ENCODE data around the gene RFX2.

The RFX2 gene

DNA sequence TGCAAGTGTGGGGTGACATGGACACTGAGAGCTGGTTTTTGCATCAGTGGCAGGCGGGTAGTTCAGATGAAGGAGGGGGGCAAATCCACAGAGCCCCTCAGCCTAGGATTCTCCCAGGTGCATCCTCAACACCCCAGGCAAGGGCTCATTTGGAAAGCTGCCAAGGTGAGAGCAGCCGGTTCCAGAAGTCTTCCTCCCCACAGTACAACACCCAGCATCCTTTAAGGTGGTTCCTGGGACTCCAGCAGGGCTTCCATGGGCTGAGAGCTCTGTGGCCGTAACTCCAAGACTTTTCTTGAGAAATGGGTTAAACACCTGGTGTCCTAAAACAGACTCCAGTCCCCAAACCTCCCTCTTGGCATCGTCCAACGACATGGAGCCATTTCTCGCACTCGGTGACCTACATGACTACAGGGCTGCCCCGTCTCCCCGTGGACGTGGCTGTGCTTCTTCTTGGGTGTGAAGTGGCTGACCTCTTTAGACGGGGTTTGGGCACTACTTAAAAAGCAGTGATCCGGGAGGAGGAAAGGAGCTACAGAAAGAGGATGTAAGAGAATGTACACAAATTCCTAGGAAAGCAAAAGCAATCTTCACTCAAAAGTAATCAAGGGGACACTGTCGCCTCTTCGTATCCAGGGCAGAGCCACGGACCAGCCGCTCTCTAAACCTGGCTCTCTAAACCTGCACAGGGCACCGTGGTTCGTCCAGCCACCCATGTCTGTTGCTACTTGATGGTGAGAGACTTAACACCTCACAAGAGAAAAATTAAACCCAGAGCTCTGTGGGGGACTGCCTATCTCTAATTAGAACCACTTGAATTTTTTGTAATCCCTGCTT, 157.9 kb downstream of the RFX2 start:
- TF ChIP-seq LEF1 (IDR thresholded peaks at IDR 0.05; ENCODE audit: borderline replicate concordance), result no peak
- TF ChIP-seq TARDBP (IDR thresholded peaks at IDR 0.05), result no peak
- TF ChIP-seq FOXM1 (IDR thresholded peaks at IDR 0.05; ENCODE audit: borderline replicate concordance), result no peak
- no peak for TF ChIP-seq FOXK2 (IDR thresholded peaks at IDR 0.05)
- no peak for TF ChIP-seq ELF4 (IDR thresholded peaks at IDR 0.05)
- TF ChIP-seq HDGF (IDR thresholded peaks at IDR 0.05; ENCODE audit: borderline replicate concordance), result no peak
- no peak for TF ChIP-seq BHLHE40 (IDR thresholded peaks at IDR 0.05; ENCODE audit: borderline replicate concordance)
- no peak for TF ChIP-seq CTBP1 (IDR thresholded peaks at IDR 0.05; ENCODE audit: borderline replicate concordance)
- no peak for TF ChIP-seq FOXA1 (IDR thresholded peaks at IDR 0.05)
- no peak for TF ChIP-seq ARNT (IDR thresholded peaks at IDR 0.05)
- no peak for TF ChIP-seq SP1 (IDR thresholded peaks at IDR 0.05)
- TF ChIP-seq SUZ12 (IDR thresholded peaks at IDR 0.05), result no peak
- no peak for TF ChIP-seq NFRKB (IDR thresholded peaks at IDR 0.05)
- TF ChIP-seq L3MBTL2 (conservative IDR thresholded peaks at IDR 0.05), result no peak
- TF ChIP-seq, protein P1, sequence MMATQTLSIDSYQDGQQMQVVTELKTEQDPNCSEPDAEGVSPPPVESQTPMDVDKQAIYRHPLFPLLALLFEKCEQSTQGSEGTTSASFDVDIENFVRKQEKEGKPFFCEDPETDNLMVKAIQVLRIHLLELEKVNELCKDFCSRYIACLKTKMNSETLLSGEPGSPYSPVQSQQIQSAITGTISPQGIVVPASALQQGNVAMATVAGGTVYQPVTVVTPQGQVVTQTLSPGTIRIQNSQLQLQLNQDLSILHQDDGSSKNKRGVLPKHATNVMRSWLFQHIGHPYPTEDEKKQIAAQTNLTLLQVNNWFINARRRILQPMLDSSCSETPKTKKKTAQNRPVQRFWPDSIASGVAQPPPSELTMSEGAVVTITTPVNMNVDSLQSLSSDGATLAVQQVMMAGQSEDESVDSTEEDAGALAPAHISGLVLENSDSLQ (IDR thresholded peaks at IDR 0.05), result no peak
- TF ChIP-seq ZNF384 (IDR thresholded peaks at IDR 0.05), result no peak
- ChIA-PET CTCF (interaction anchor here (0.9 kb wide), 1 partner anchor 15 kb away, joined by 3 read pairs; no protein-coding TSS in a partner anchor), POLR2A (interaction anchor here (1.1 kb wide), 2 partner anchors 26 to 48 kb away, joined by 3 read pairs; partner anchors contain the start of genes NDUFA11 and RANBP3)
- no peak for DNase-seq (ENCODE audit: extremely low spot score)

DNA sequence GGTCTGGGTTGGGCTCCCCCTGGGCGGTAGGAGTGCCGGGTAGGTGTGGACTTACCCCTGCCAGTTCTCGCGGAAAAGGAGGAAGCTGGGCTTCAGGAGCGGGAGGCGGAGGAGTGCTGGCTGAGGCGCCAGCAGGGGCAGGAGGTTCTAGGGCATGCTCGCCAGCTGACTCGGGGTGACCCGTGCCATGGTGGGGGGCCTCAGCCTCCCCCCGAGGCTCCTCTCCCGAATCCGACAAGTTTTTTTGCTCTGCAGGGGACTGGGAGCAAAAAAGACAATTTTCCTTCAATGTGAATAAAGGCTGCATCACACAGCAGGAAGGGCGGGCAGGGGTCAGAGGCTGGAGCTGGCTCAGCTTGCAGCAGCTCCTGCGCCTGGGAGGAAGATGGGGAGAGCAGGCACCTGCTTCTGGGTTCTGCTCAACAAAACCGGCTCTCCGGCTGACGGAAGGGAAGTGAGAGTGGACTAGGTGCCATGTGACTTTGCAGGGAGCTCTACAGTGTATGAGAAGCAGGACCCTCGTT, 158.9 kb downstream of the RFX2 start:
- CTCF ChIA-PET, result interaction anchor here (3.1 kb wide), 1 partner anchor 16 kb away, joined by 11 read pairs; no protein-coding TSS in a partner anchor
- TF ChIP-seq ELF4 (IDR thresholded peaks at IDR 0.05) (no peak), FOXA1 (IDR thresholded peaks at IDR 0.05) (no peak), LEF1 (IDR thresholded peaks at IDR 0.05; ENCODE audit: borderline replicate concordance) (no peak), NFRKB (IDR thresholded peaks at IDR 0.05) (no peak), ZNF384 (IDR thresholded peaks at IDR 0.05) (no peak), HDGF (IDR thresholded peaks at IDR 0.05; ENCODE audit: borderline replicate concordance) (no peak), BHLHE40 (IDR thresholded peaks at IDR 0.05; ENCODE audit: borderline replicate concordance) (no peak), FOXM1 (IDR thresholded peaks at IDR 0.05; ENCODE audit: borderline replicate concordance) (no peak), SUZ12 (IDR thresholded peaks at IDR 0.05) (no peak), SP1 (IDR thresholded peaks at IDR 0.05) (no peak), ARNT (IDR thresholded peaks at IDR 0.05) (no peak), L3MBTL2 (conservative IDR thresholded peaks at IDR 0.05) (no peak), TARDBP (IDR thresholded peaks at IDR 0.05) (no peak), FOXK2 (IDR thresholded peaks at IDR 0.05) (no peak), CTBP1 (IDR thresholded peaks at IDR 0.05; ENCODE audit: borderline replicate concordance) (no peak)
- TF ChIP-seq, protein P1 (IDR thresholded peaks at IDR 0.05), result no peak
- no peak for DNase-seq (ENCODE audit: extremely low spot score)
- POLR2A ChIA-PET, result interaction anchor here (1.1 kb wide), 2 partner anchors 27 to 47 kb away, joined by 3 read pairs; partner anchors contain the start of genes NDUFA11 and RANBP3

DNA sequence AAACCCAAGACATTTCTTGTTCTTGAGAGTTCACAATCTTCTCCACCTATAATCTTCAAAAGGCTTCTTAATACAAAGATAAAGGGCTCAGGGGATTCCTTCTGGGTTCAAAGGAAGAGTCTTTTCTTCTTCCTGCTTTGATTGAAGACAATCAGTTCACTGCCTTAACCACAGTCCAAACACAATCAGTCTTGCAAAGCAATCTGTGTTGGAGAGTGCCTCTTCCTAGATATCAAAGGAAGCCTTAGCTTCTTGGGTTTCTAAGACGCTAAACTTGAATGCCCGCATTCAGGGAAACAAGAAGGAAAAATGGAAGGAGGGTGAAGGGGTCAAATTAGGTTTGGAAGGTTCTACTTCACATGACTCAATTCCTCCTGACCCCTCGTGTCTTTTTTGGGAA, 159.6 kb downstream of the RFX2 start:
- TF ChIP-seq, protein P1 (IDR thresholded peaks at IDR 0.05), result no peak
- POLR2A ChIA-PET, result no interaction called here
- CTCF ChIA-PET, result interaction anchor here (3.1 kb wide), 1 partner anchor 17 kb away, joined by 11 read pairs; no protein-coding TSS in a partner anchor

DNA sequence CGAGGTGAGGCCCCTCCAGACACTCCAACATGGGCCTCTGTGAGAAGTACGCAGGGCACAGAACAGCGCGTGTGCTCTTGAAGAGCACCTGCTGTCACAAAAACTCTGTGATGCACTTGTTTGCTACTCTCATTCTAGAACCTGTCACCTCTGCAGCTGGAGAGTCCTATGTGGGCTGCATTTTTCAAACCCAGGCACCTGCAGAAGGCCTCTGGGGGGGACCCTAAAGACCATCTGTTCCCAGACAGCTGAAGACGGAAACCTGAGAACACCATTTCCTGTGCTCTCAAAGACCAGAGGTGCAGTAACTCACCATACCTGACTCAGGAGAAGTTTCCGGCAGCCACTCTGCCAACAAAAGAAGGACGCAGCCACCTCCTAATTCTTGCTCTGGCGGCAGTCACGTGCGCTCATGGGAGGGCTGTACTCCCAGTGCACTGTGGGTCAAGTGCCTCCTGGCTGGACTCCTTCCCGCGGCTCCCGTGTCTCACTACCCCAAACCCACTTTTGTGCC, 160.5 kb downstream of the RFX2 start:
- no peak for DNase-seq (ENCODE audit: extremely low spot score)
- POLR2A ChIA-PET, result no interaction called here
- CTCF ChIA-PET, result interaction anchor here (3.1 kb wide), 1 partner anchor 17 kb away, joined by 11 read pairs; no protein-coding TSS in a partner anchor
- no peak for TF ChIP-seq LEF1 (IDR thresholded peaks at IDR 0.05; ENCODE audit: borderline replicate concordance)
- no peak for TF ChIP-seq SUZ12 (IDR thresholded peaks at IDR 0.05)
- no peak for TF ChIP-seq CTBP1 (IDR thresholded peaks at IDR 0.05; ENCODE audit: borderline replicate concordance)
- TF ChIP-seq NFRKB (IDR thresholded peaks at IDR 0.05), result no peak
- TF ChIP-seq ZNF384 (IDR thresholded peaks at IDR 0.05), result no peak
- TF ChIP-seq TARDBP (IDR thresholded peaks at IDR 0.05), result no peak
- TF ChIP-seq ELF4 (IDR thresholded peaks at IDR 0.05), result no peak
- no peak for TF ChIP-seq L3MBTL2 (conservative IDR thresholded peaks at IDR 0.05)
- TF ChIP-seq BHLHE40 (IDR thresholded peaks at IDR 0.05; ENCODE audit: borderline replicate concordance), result no peak
- no peak for TF ChIP-seq FOXK2 (IDR thresholded peaks at IDR 0.05)

More for the DNA sequence above, 159.6 kb downstream of the RFX2 start:
- DNase-seq (ENCODE audit: extremely low spot score), result no peak

DNA sequence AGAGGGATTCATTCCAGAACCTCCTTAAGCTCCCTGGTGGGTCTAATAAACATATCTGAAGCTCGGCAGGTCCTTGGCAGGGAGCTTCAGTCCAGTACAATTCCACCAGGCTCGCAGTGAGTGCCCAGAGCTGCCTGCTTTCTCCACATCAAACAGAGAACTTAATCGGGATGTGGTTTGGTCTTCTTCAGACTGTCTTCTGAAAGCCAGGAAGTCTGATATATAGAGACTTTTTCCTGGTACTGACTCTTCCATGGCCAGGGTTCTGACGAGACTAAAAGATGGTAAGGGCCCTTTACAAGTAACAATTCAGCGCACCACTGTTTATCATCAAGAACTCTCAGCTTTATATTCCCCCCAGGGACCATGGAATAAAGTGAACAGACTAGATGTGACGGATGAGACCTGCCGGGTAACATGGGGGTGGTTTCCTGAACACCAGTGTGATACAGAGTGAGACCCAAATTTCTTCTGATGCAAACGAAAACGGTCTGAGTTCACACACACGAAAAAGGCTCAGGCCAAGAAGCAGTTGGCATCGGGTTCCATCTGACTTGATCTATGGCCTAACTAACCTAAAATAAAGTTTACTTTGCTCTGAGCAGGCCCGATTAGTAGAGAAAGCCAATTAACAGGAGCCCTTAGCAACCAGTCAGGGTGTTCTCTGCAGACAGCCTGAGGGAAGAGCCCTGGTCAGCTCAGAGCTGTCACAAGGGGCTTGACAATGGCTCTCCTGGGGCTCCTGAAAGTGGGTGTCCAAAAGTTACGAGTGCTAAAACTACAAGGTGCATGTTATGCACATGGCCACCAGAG, 161.3 kb downstream of the RFX2 start:
- POLR2A ChIA-PET, result interaction anchor here (0.6 to 1.6 kb wide), 2 partner anchors 11 to 228 kb away, joined by 3 read pairs; no protein-coding TSS in a partner anchor
- TF ChIP-seq LEF1 (IDR thresholded peaks at IDR 0.05; ENCODE audit: borderline replicate concordance) (no peak), FOXK2 (IDR thresholded peaks at IDR 0.05) (no peak), CTBP1 (IDR thresholded peaks at IDR 0.05; ENCODE audit: borderline replicate concordance) (no peak), BHLHE40 (IDR thresholded peaks at IDR 0.05; ENCODE audit: borderline replicate concordance) (no peak), FOXM1 (IDR thresholded peaks at IDR 0.05; ENCODE audit: borderline replicate concordance) (no peak), TARDBP (IDR thresholded peaks at IDR 0.05) (no peak), SUZ12 (IDR thresholded peaks at IDR 0.05) (no peak), ELF4 (IDR thresholded peaks at IDR 0.05) (no peak), FOXA1 (IDR thresholded peaks at IDR 0.05) (no peak), L3MBTL2 (conservative IDR thresholded peaks at IDR 0.05) (no peak), SP1 (IDR thresholded peaks at IDR 0.05) (no peak), ZNF384 (IDR thresholded peaks at IDR 0.05) (no peak), ARNT (IDR thresholded peaks at IDR 0.05) (no peak), HDGF (IDR thresholded peaks at IDR 0.05; ENCODE audit: borderline replicate concordance) (no peak), NFRKB (IDR thresholded peaks at IDR 0.05) (no peak)
- TF ChIP-seq, protein P1 (IDR thresholded peaks at IDR 0.05), result no peak
- no peak for DNase-seq (ENCODE audit: extremely low spot score)
- CTCF ChIA-PET, result interaction anchor here (1.2 to 3.1 kb wide), 3 partner anchors 12 to 74 kb away, joined by 3 to 11 read pairs (median 4); no protein-coding TSS in a partner anchor
